Heart right ventricle (tissue), 16 donors: Measurements from ENCODE around the gene BID. TPM values are rescaled to one million over a fixed set of nuclear protein-coding genes. Genes with fewer than 3 reads are reported as not detected.
A peak's percentile ranks its signal among the peaks of the same experiment; 100 is the strongest.

Experiments used
- ATAC-seq, 8 donors: fragments of 200-7000 bp; cut with Tn5 transposase; one replicate each; pipeline ENCODE4 v1.9.1; 2020; ENCODE audit warnings: mild to moderate bottlenecking in 8 of 8, moderate library complexity in 8 of 8, moderate number of reproducible peaks in 1 of 8
- DNase-seq, 2 donors: peaks; one replicate each; pipeline ENCODE4 v3.0.0-alpha.2; 2020
- H3K27ac ChIP-seq, 10 donors: fragments of 200-600 bp; sonication (generic) in 2 of 10; one replicate each; pipeline versions ENCODE4 v1.5.0 to v1.8.0; 2020 to 2022; ENCODE audit warnings: mild to moderate bottlenecking in 3 of 10
- H3K27me3 ChIP-seq, 7 donors: fragments of 200-600 bp; one replicate each; pipeline ENCODE4 v1.8.0; 2021 to 2022; ENCODE audit warnings: mild to moderate bottlenecking in 2 of 7
- H3K36me3 ChIP-seq, 9 donors: fragments of 200-600 bp; sonication (generic) in 1 of 9; one replicate each; pipeline versions ENCODE4 v1.5.0 to v1.8.0; 2020 to 2022; ENCODE audit warnings: mild to moderate bottlenecking in 2 of 9
- H3K4me1 ChIP-seq, 9 donors: fragments of 200-600 bp; sonication (generic) in 1 of 9; one replicate each; pipeline versions ENCODE4 v1.5.0 to v1.8.0; 2020 to 2022; ENCODE audit warnings: mild to moderate bottlenecking in 4 of 9
- H3K4me3 ChIP-seq, 10 donors: fragments of 200-600 bp; sonication (generic) in 2 of 10; one replicate each; pipeline versions ENCODE4 v1.5.0 to v1.8.0; 2020 to 2022; ENCODE audit warnings: mild to moderate bottlenecking in 7 of 10, moderate library complexity in 2 of 10
- H3K9me3 ChIP-seq, 11 donors: fragments of 200-600 bp in 10 of 11; sonication (generic) in 2 of 11; one replicate each; pipeline versions ENCODE4 v1.5.0 to v1.8.0; 2013 to 2022; ENCODE audit warnings: mild to moderate bottlenecking in 2 of 11, control low read depth in 1 of 11, moderate library complexity in 1 of 11
- WGBS, 2 donors: extraction: QIAGEN DNeasy Blood & Tissue Kit; methylation state at CpG; one replicate each; pipeline ENCODE4 v1.1.7; 2013; ENCODE audit warnings: inconsistent platforms in 1 of 2; 5-methylcytosine and 5-hydroxymethylcytosine counted together
- intact Hi-C, 10 donors: fragments of 100-400 bp; cut with DNase I; formaldehyde crosslinking; loops; one replicate each; pipeline versions ENCODE4 v1.11.1 to v1.14.2; 2022
- polyA plus RNA-seq, 2 donors: library from polyadenylated mRNA; stranded (reverse); fragments of 200-250 nt; gene quantifications; one replicate each; pipeline ENCODE4 v1.2.3, GENCODE V29; 2013
- total RNA-seq, 10 donors: library from RNA; stranded (reverse); fragmentation: NEBNext Ultra II Directional in 3 of 10; extraction: Animal tissue kit (Norgen Biotek cat#: 25700) in 3 of 10; gene quantifications; one replicate each; pipeline versions ENCODE4 v1.2.1 to v1.2.4, GENCODE V29; 2021 to 2023
- TF ChIP-seq, protein P1 (sequence below), 9 donors: fragments of 200-600 bp; sonication (generic) in 2 of 9; IDR thresholded peaks; one replicate each; pipeline versions ENCODE4 v1.5.0 to v1.8.0; 2021 to 2022; ENCODE audit warnings: antibody characterized with exemption in 9 of 9, mild to moderate bottlenecking in 5 of 9, moderate library complexity in 1 of 9
- donor health status: Arrhythmogenic right ventricular cardiomyopathy.
- donor health status: ischemic (EF 13 %, LVEDD 7.1; RV severe dilation, severe dysfunction).
- donor health status: healthy with polysubstance abuse.
- donor health status: DM: no; HTN: yes; CAD: no.
- donor health status: DM: no; HTN: no; CAD: no.
- donor health status: ischemic (EF 25% LVEDD 6.9; RV normal size, moderate dysfunction).
- donor health status: ischemic (EF 25% LVEDD 5.7; RV mildly dilated, moderate dysfunction).
- donor health status: healthy.
- donor health status: DM: yes; HTN: yes; CAD: no.
- donor health status: Ischemic cardiomyopathy.
- donor health status: ischemic (EF 35%, LVEDD 5.7; RV mildly dilated, moderate dysfunction).
- donor health status: nonischemic (EF 11% LVEDD 7.7; RV severe dilation, severe dysfunction).
- donor health status: DM: yes; HTN: yes; CAD: no.
- donor health status: PGD.
- donor health status: ischemic (EF 29% LVEDD 5.4; RV normal size, mild dysfunction).
- donor health status: nonischemic (EF 23%, LVEDD 6.1; RV moderate dilation, normal function).

Gene BID
- total and polyA plus RNA-seq, 12 donors = 5.6 to 42.9 (median 10.9) TPM

DNA sequence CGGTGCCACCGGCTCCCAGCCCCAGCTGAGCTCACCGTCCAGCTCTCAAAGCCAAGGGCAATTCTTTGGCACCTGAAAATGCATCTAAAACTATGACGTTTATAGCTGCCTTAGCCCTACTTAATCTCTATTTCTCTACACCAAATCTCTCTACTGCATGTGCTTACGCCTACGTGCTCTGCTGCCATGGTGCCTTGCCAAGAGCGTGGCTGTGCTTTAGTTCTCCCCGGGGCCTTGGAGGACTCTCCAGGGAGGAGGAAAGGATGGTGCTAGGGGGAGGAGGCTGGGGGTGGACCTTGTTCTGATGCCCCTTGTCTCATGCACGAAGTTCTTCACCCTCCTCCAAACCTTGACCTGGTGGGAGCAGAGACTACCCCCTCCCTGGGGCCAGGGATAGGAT lies 9.0 kb upstream of the BID start:
- no peak overlapping the region for H3K4me3 ChIP-seq
- peaks cover 0 to 7% (median 1%) of the 10 kb centered on the region in 9 donors for H3K36me3 ChIP-seq
- intact Hi-C loops = loop anchor here in 1 of 10 donors (10.0 kb wide), 2 partner anchors 49 to 219 kb away; partner anchors contain the start of gene SLC25A18
- no peak overlapping the region for H3K27ac ChIP-seq
- 48 to 63% methylated on average over 9 of the region's 9 CpGs for WGBS, 2 donors
- H3K9me3 ChIP-seq = no peaks in the 10 kb centered on the region
- peaks cover 11 to 51% (median 37%) of the 10 kb centered on the region in 9 donors for H3K4me1 ChIP-seq
- ATAC-seq = no peak
- TF ChIP-seq, protein P1, sequence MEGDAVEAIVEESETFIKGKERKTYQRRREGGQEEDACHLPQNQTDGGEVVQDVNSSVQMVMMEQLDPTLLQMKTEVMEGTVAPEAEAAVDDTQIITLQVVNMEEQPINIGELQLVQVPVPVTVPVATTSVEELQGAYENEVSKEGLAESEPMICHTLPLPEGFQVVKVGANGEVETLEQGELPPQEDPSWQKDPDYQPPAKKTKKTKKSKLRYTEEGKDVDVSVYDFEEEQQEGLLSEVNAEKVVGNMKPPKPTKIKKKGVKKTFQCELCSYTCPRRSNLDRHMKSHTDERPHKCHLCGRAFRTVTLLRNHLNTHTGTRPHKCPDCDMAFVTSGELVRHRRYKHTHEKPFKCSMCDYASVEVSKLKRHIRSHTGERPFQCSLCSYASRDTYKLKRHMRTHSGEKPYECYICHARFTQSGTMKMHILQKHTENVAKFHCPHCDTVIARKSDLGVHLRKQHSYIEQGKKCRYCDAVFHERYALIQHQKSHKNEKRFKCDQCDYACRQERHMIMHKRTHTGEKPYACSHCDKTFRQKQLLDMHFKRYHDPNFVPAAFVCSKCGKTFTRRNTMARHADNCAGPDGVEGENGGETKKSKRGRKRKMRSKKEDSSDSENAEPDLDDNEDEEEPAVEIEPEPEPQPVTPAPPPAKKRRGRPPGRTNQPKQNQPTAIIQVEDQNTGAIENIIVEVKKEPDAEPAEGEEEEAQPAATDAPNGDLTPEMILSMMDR (IDR thresholded peaks at IDR 0.05) = no peak
- no peaks in the 10 kb centered on the region for H3K27me3 ChIP-seq
- DNase-seq = no peak

DNA sequence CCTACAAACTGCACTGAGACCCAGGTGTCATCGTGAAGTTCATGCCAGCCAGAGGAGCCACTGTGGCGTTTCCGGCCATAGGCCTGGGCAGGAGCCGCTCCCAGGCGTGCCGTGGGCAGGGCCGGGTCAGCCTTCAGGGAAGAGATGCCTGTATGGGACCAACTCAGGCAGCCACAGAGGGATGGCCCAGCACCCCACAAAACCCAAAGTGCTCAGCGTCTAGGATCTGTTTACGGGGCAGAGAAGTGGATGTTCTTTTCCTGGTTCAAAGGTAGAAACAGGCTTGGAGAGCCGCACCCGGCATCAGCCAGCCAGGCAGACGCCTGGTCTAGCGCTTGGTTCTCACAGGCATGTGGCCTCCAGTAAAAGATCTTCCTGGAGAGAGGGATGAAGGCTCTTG lies 8.4 kb upstream of the BID start:
- TF ChIP-seq, protein P1 (IDR thresholded peaks at IDR 0.05) = no peak
- intact Hi-C loops = loop anchor here in 1 of 10 donors (10.0 kb wide), 2 partner anchors 48 to 218 kb away; partner anchors contain the start of gene SLC25A18
- Histone ChIP-seq H3K9me3 (no peaks in the 10 kb centered on the region), H3K4me3 (no peak overlapping the region), H3K27ac (no peak overlapping the region), H3K36me3 (no peaks in the 10 kb centered on the region), H3K27me3 (no peaks in the 10 kb centered on the region), H3K4me1 (peaks cover 11 to 55% (median 31%) of the 10 kb centered on the region in 9 donors)
- WGBS, 2 donors = 91 to 97% methylated on average over 13 of the region's 13 CpGs
- no peak for ATAC-seq
- no peak for DNase-seq

GRCh38 chr22:17782158-17782557 lies 7.9 kb upstream of the BID start:
- DNase-seq = no peak
- intact Hi-C loops = loop anchor here in 1 of 10 donors (10.0 kb wide), 2 partner anchors 47 to 217 kb away; partner anchors contain the start of gene SLC25A18
- Histone ChIP-seq H3K4me3 (no peak overlapping the region), H3K27me3 (no peaks in the 10 kb centered on the region), H3K36me3 (no peaks in the 10 kb centered on the region), H3K9me3 (no peaks in the 10 kb centered on the region), H3K4me1 (peaks cover 10 to 51% (median 26%) of the 10 kb centered on the region in 9 donors), H3K27ac (peak overlapping the region in 1 of 10 donors; percentile 70)
- TF ChIP-seq, protein P1 (IDR thresholded peaks at IDR 0.05) = no peak
- WGBS, 2 donors = 85 to 87% methylated on average over 13 of the region's 13 CpGs
- no peak for ATAC-seq

DNA sequence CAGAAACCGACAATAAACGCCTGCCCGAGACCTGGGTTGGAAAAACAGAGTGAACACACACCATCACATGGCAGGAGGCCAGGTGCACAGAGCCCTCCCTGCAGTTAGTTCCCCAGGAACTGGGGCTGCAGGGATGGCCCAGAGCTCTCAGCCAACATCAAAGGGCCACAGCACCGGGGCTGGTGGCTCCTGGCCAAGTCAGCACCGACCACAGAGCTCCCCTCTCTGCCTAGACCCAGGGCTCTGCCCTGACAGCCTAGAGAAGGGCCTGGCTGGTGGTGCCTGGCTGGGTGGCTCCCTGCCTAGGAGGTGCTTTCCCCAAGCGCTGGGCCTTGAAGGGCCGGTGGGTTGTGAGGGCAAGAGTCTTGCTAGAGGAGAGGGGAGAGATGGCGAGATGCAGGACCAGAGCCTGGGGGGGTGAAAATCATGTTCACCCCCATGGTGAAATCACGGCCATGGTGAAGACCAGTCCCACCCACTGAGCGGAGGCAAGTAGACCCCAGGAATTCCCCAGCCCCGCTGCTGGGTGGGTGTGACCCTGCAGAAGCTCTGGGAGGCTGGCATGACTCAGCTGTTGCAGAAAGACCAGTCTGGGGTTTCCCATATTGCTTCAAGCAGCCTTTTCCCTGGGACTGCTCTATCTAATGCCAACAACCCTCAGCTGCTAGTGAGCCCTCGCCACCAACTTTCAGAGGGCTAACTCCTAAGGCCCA lies 7.2 kb upstream of the BID start:
- H3K27me3 ChIP-seq = no peaks in the 10 kb centered on the region
- no peaks in the 10 kb centered on the region for H3K9me3 ChIP-seq
- no peaks in the 10 kb centered on the region for H3K36me3 ChIP-seq
- H3K27ac ChIP-seq = peak overlapping the region in 1 of 10 donors; percentile 70
- no peak overlapping the region for H3K4me3 ChIP-seq
- ATAC-seq (no peak), DNase-seq (no peak)
- WGBS, 2 donors = 63 to 68% methylated on average over 12 of the region's 12 CpGs
- H3K4me1 ChIP-seq = peaks cover 7 to 48% (median 23%) of the 10 kb centered on the region in 9 donors
- intact Hi-C loops = loop anchor here in 1 of 10 donors (10.0 kb wide), 2 partner anchors 47 to 217 kb away; partner anchors contain the start of gene SLC25A18
- TF ChIP-seq, protein P1 (IDR thresholded peaks at IDR 0.05) = no peak
